ENCODE data around the gene UROC1. TPM values are rescaled to one million over a fixed set of nuclear protein-coding genes. Genes with fewer than 3 reads are reported as not detected.

The UROC1 gene
- total RNA-seq, 2 donors from 2014 or later, result not detected

GRCh38 chr3:126468028-126468891 is 49.3 kb downstream of the UROC1 start:
- DNase-seq (ENCODE audit: low spot score), result no peak
- H3K9me3 ChIP-seq, result no peaks in the 10 kb centered on the region
- peak overlapping the region in 1 of 2 donors; percentile 10 for H3K27ac ChIP-seq
- no peak for TF ChIP-seq CTCF (IDR thresholded peaks at IDR 0.05)
- H3K36me3 ChIP-seq, result peaks cover 89% of the 10 kb centered on the region
- no peak overlapping the region for H3K4me3 ChIP-seq
- H3K27me3 ChIP-seq, result no peaks in the 10 kb centered on the region
- peaks cover 0 to 31% of the 10 kb centered on the region in 2 donors for H3K4me1 ChIP-seq

- Histone ChIP-seq H3K4me3 (no peak overlapping the region), H3K4me1 (peaks cover 0 to 27% of the 10 kb centered on the region in 2 donors), H3K27me3 (no peaks in the 10 kb centered on the region), H3K27ac (no peak overlapping the region), H3K9me3 (no peaks in the 10 kb centered on the region), H3K36me3 (peaks cover 92% of the 10 kb centered on the region)
- no peak for DNase-seq (ENCODE audit: low spot score)
- no peak for TF ChIP-seq CTCF (IDR thresholded peaks at IDR 0.05)
Measured at GRCh38 chr3:126467611-126467955, 50.0 kb downstream of the UROC1 start.

GRCh38 chr3:126466886-126467610 is 50.5 kb downstream of the UROC1 start:
- H3K27me3 ChIP-seq, result no peaks in the 10 kb centered on the region

GRCh38 chr3:126465928-126466544 is 51.5 kb downstream of the UROC1 start:
- no peak for DNase-seq (ENCODE audit: low spot score)
- TF ChIP-seq CTCF (IDR thresholded peaks at IDR 0.05), result no peak
- Histone ChIP-seq H3K36me3 (peaks cover 95% of the 10 kb centered on the region), H3K4me3 (no peak overlapping the region), H3K4me1 (peaks cover 0 to 31% of the 10 kb centered on the region in 2 donors), H3K9me3 (no peaks in the 10 kb centered on the region), H3K27me3 (no peaks in the 10 kb centered on the region), H3K27ac (no peak overlapping the region)

More at GRCh38 chr3:126466886-126467610, 50.5 kb downstream of the UROC1 start:
- no peaks in the 10 kb centered on the region for H3K9me3 ChIP-seq
- peaks cover 0 to 26% of the 10 kb centered on the region in 2 donors for H3K4me1 ChIP-seq
- no peak for TF ChIP-seq CTCF (IDR thresholded peaks at IDR 0.05)
- H3K36me3 ChIP-seq, result peaks cover 95% of the 10 kb centered on the region
- H3K4me3 ChIP-seq, result no peak overlapping the region
- DNase-seq (ENCODE audit: low spot score), result no peak
- no peak overlapping the region for H3K27ac ChIP-seq

GRCh38 chr3:126464997-126465396 is 52.6 kb downstream of the UROC1 start:
- Histone ChIP-seq H3K9me3 (no peaks in the 10 kb centered on the region), H3K27me3 (no peaks in the 10 kb centered on the region), H3K4me3 (no peak overlapping the region), H3K36me3 (peaks cover 95% of the 10 kb centered on the region), H3K4me1 (peaks cover 0 to 31% of the 10 kb centered on the region in 2 donors), H3K27ac (no peak overlapping the region)
- TF ChIP-seq CTCF (IDR thresholded peaks at IDR 0.05), result no peak
- DNase-seq (ENCODE audit: low spot score), result no peak

Measured in right atrium auricular region (tissue), 2 donors.